Effector memory CD4-positive, alpha-beta T cell (primary cell): ENCODE data around the gene KCNC2.

Source experiments
- DNase-seq, 3 donors: peaks; one replicate each; pipeline ENCODE4 v3.0.0-alpha.2; 2020
- H3K27ac ChIP-seq: 2 replicates; pipeline ENCODE4 v1.7.0; 2013; ENCODE audit warnings: mild to moderate bottlenecking, low read length, moderate library complexity; ENCODE audit not compliant: insufficient read depth, poor library complexity, severe bottlenecking
- H3K27me3 ChIP-seq: replicated peaks from 2 replicates; pipeline ENCODE4 v1.7.0; 2013; ENCODE audit warnings: mild to moderate bottlenecking, low read length; ENCODE audit not compliant: insufficient read depth, control insufficient read depth, poor library complexity, severe bottlenecking
- H3K36me3 ChIP-seq: 2 replicates; pipeline ENCODE4 v1.7.0; 2013; ENCODE audit warnings: mild to moderate bottlenecking, low read length, moderate library complexity; ENCODE audit not compliant: control insufficient read depth, insufficient read depth
- H3K4me1 ChIP-seq: 2 replicates; pipeline ENCODE4 v1.7.0; 2013; ENCODE audit warnings: low read length, mild to moderate bottlenecking; ENCODE audit not compliant: control insufficient read depth, insufficient read depth, poor library complexity, severe bottlenecking
- H3K4me3 ChIP-seq: 2 replicates; pipeline ENCODE4 v1.7.0; 2013; ENCODE audit warnings: low read length, low read depth, mild to moderate bottlenecking; ENCODE audit not compliant: insufficient read depth, poor library complexity, severe bottlenecking
- H3K9me3 ChIP-seq: 2 replicates; pipeline ENCODE4 v1.7.0; 2013; ENCODE audit warnings: mild to moderate bottlenecking, low read length, moderate library complexity; ENCODE audit not compliant: control insufficient read depth

Gene KCNC2

GRCh38 chr12:75081305-75081704 is 128.3 kb downstream of the KCNC2 start:
- no peak overlapping the region for H3K27ac ChIP-seq
- no peak overlapping the region for H3K4me3 ChIP-seq
- H3K9me3 ChIP-seq = no peaks in the 10 kb centered on the region
- H3K36me3 ChIP-seq = no peaks in the 10 kb centered on the region
- DNase-seq = no peak
- no peaks in the 10 kb centered on the region for H3K4me1 ChIP-seq
- H3K27me3 ChIP-seq = no peaks in the 10 kb centered on the region

- Histone ChIP-seq H3K9me3 (no peaks in the 10 kb centered on the region), H3K27ac (no peak overlapping the region), H3K4me1 (no peaks in the 10 kb centered on the region), H3K4me3 (no peak overlapping the region), H3K27me3 (no peaks in the 10 kb centered on the region), H3K36me3 (no peaks in the 10 kb centered on the region)
- no peak for DNase-seq
Observed at GRCh38 chr12:75080582-75080981, 129.1 kb downstream of the KCNC2 start.

GRCh38 chr12:75065482-75065881 is 144.2 kb downstream of the KCNC2 start:
- Histone ChIP-seq H3K4me3 (no peak overlapping the region), H3K36me3 (no peaks in the 10 kb centered on the region), H3K27ac (no peak overlapping the region), H3K27me3 (no peaks in the 10 kb centered on the region), H3K9me3 (no peaks in the 10 kb centered on the region), H3K4me1 (no peaks in the 10 kb centered on the region)
- DNase-seq = no peak

- no peaks in the 10 kb centered on the region for H3K9me3 ChIP-seq
- DNase-seq = no peak
- H3K4me1 ChIP-seq = no peaks in the 10 kb centered on the region
- H3K27me3 ChIP-seq = no peaks in the 10 kb centered on the region
- H3K27ac ChIP-seq = no peak overlapping the region
- H3K4me3 ChIP-seq = no peak overlapping the region
- no peaks in the 10 kb centered on the region for H3K36me3 ChIP-seq
Observed at GRCh38 chr12:75062691-75063090, 146.9 kb downstream of the KCNC2 start.

GRCh38 chr12:75058228-75058627 is 151.4 kb downstream of the KCNC2 start:
- Histone ChIP-seq H3K27ac (no peak overlapping the region), H3K9me3 (no peaks in the 10 kb centered on the region)

GRCh38 chr12:75048767-75049166 is 160.9 kb downstream of the KCNC2 start:
- no peaks in the 10 kb centered on the region for H3K36me3 ChIP-seq
- no peaks in the 10 kb centered on the region for H3K9me3 ChIP-seq
- no peak overlapping the region for H3K27ac ChIP-seq
- DNase-seq = no peak
- no peak overlapping the region for H3K4me3 ChIP-seq
- H3K4me1 ChIP-seq = no peaks in the 10 kb centered on the region
- H3K27me3 ChIP-seq = no peaks in the 10 kb centered on the region

More at GRCh38 chr12:75058228-75058627, 151.4 kb downstream of the KCNC2 start:
- Histone ChIP-seq H3K4me3 (no peak overlapping the region), H3K36me3 (no peaks in the 10 kb centered on the region), H3K4me1 (no peaks in the 10 kb centered on the region), H3K27me3 (no peaks in the 10 kb centered on the region)
- DNase-seq = no peak

- DNase-seq = no peak
- no peak overlapping the region for H3K4me3 ChIP-seq
- no peak overlapping the region for H3K27ac ChIP-seq
- H3K36me3 ChIP-seq = no peaks in the 10 kb centered on the region
- H3K9me3 ChIP-seq = no peaks in the 10 kb centered on the region
- H3K4me1 ChIP-seq = no peaks in the 10 kb centered on the region
- H3K27me3 ChIP-seq = no peaks in the 10 kb centered on the region
Observed at GRCh38 chr12:75047885-75048525, 161.6 kb downstream of the KCNC2 start.

GRCh38 chr12:75042125-75042524 is 167.5 kb downstream of the KCNC2 start:
- Histone ChIP-seq H3K9me3 (no peaks in the 10 kb centered on the region), H3K4me1 (no peaks in the 10 kb centered on the region), H3K27me3 (no peaks in the 10 kb centered on the region), H3K4me3 (no peak overlapping the region), H3K36me3 (no peaks in the 10 kb centered on the region), H3K27ac (no peak overlapping the region)
- DNase-seq = no peak

- H3K27me3 ChIP-seq = no peaks in the 10 kb centered on the region
- H3K27ac ChIP-seq = no peak overlapping the region
- no peaks in the 10 kb centered on the region for H3K36me3 ChIP-seq
- no peak for DNase-seq
- H3K4me1 ChIP-seq = no peaks in the 10 kb centered on the region
- no peak overlapping the region for H3K4me3 ChIP-seq
- no peaks in the 10 kb centered on the region for H3K9me3 ChIP-seq
Observed at GRCh38 chr12:75041472-75041871, 168.2 kb downstream of the KCNC2 start.

GRCh38 chr12:75020068-75020557 is 189.5 kb downstream of the KCNC2 start:
- peaks cover 6% of the 10 kb centered on the region for H3K9me3 ChIP-seq
- no peak for DNase-seq
- H3K36me3 ChIP-seq = no peaks in the 10 kb centered on the region
- no peaks in the 10 kb centered on the region for H3K4me1 ChIP-seq
- no peak overlapping the region for H3K4me3 ChIP-seq
- H3K27me3 ChIP-seq = peaks cover 3% of the 10 kb centered on the region
- no peak overlapping the region for H3K27ac ChIP-seq
